GM12872 (cell line): ENCODE measurements around the gene TTYH3.

ENCODE experiments used
- CTCF ChIP-seq: IDR thresholded peaks from 3 replicates; pipeline ENCODE4 v1.5.1; 2011; ENCODE audit warnings: low read depth, mild to moderate bottlenecking, low read length, moderate library complexity; ENCODE audit not compliant: insufficient read depth

The TTYH3 gene

GRCh38 chr7:2605608-2606538 lies 25.9 kb upstream of the TTYH3 start:
- no peak for TF ChIP-seq CTCF

DNA sequence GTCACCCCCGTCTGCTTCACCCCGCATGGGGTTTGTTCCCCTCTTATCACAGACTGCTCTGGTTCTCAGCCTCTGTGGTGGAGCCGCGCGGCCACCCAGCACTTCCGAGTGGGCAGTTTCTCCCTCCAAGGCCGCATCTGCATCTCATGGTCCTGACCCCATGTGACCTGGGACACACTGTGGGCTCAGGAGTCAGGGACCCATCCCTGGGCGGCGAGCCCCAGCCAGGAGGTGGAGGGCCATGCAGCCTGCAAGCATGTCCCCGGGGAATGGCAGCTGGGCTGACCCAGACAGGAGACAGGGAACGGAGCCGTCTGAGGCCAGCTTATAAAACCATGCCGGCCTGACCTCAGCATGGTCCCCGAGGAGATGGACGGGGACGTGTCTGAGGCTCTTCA lies 25.2 kb upstream of the TTYH3 start:
- TF ChIP-seq CTCF = no peak

DNA sequence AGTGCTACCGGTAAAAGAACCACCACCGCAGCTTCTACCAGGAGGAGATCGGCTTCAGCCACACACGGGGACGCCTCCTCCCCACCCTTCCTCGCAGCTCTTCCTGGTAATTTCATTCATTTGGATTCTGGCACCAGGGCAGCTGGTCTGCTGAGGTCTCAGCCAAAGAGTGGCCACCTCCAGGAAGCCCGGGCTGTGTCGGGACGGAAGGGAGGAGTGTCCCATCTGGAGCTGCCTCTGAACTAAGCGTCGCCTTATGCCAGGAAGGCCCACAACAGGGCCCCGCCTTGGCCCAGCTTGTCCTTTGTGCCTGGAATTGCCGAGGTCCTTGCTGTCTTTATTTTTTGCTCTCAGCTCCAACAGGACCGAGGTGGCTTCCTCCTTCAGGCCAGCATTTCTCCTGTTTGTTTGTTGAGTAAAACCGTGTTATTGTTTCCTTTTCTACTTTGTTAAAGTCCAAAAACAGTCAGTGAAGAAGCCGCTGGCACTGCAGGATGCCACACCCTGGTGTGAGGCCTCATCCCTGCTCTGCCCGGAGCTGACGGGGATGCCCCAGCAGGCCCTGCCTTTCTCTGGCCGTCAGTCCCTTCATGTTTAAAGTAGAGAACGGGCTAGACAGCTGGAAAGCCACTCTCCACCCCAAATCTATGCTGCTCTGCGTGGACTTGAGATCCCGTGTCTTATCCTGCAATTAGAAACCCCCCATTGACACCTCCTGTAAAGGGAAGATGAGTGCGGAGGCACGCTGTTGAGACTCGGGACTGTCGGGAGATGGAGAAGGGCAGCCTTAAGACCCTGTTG lies 24.5 kb upstream of the TTYH3 start:
- no peak for TF ChIP-seq CTCF

DNA sequence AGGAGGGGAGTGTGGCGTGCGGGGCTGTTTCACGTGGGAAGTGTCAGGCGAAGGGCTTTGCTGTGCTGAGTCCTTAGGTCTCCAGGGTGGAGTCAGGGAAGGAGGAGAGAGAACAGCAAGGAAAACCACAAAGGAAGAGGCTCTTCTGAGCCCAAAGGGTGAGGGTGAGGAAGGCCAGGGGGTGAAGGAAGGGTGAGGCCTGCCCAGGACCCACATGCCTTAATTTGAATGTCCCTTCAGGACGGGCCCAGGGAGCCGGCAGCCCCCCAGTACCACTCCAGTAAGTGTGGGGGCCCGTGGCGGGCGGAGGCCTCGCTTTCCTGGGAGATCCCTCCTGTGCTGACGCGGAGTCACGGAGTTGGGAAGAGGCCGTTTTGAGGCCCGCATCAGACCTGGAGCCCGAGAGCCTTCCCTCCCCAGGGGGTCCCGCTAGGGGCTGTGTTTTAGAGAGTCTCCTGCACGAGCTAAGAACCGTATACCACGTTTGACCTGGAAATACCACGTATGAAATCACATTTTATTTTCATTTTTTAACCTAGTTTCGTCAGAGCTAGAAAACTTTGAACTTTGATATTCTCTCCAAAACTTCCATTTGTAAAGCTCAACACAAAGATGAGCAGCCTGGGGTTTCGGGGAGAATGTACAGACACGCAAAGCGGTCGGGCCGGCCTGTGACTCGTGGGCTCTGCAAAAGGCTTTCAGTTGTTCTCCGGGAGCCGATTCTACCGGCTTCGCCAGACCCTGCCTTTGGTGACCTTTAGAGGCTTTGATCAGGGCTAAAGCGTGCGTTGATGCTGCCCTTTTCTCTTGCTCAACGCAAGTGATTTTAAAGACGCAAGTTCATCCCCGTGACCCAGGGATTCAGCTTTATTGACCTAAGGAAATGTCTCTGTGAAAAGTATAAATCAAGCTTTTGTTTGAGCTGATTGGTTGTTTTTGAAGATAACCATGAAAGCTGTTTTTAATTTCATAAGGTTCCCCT lies 23.6 kb upstream of the TTYH3 start:
- no peak for TF ChIP-seq CTCF

- peak; percentile 53 for TF ChIP-seq CTCF
Observed at GRCh38 chr7:2608921-2609411, 22.8 kb upstream of the TTYH3 start.

DNA sequence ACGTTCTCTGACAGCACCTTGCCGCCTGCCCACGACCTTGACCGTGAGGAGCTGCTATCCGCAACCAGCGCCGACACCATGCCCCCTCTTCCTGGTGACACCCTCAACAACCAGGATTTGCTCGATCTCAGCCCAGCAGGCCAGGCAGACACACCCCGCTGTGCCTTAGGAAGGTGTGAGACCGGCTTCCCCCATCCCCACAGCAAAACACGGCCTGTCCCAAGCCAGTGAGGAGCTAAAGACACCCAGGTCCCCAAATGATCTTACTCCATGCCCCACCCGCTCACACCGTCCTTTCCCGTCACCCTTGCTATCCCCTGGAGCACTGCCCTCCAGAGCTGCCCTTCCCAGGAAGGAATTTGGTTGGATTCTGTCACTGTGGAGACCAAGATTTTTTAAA lies 21.3 kb upstream of the TTYH3 start:
- TF ChIP-seq CTCF = no peak
